Hematopoietic multipotent progenitor cell treated with erythropoietin and hydrocortisone succinate and interleukin-3 and kit ligand, for 8 days (in vitro differentiated cells): ENCODE measurements around the gene CBARP.

ENCODE experiments used
- DNase-seq: peaks from one replicate; pipeline ENCODE4 v3.0.0-alpha.2; 2015

Gene CBARP

GRCh38 chr19:1224047-1224825 is 13.6 kb downstream of the CBARP start:
- no peak for DNase-seq

- DNase-seq = peak; percentile 39
Measured at GRCh38 chr19:1223018-1223855, 14.6 kb downstream of the CBARP start.

GRCh38 chr19:1222394-1222793 is 15.4 kb downstream of the CBARP start:
- no peak for DNase-seq

GRCh38 chr19:1221904-1222255 is 15.9 kb downstream of the CBARP start:
- no peak for DNase-seq

GRCh38 chr19:1220976-1221903 is 16.6 kb downstream of the CBARP start:
- DNase-seq = no peak

DNA sequence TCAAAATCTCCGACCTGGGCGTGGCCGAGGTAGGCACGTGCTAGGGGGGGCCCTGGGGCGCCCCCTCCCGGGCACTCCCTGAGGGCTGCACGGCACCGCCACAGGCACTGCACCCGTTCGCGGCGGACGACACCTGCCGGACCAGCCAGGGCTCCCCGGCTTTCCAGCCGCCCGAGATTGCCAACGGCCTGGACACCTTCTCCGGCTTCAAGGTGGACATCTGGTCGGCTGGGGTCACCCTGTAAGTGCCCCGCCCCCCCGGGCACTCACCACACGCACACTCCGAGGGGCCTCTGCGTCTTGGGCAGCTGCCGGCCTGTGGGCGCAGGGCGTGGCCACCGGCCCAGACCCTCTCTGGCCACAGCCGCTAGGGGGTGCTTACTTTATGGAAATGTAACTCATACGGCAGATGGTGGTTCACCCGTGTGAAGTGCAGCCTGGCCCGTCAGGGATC is 17.3 kb downstream of the CBARP start:
- DNase-seq = no peak

DNA sequence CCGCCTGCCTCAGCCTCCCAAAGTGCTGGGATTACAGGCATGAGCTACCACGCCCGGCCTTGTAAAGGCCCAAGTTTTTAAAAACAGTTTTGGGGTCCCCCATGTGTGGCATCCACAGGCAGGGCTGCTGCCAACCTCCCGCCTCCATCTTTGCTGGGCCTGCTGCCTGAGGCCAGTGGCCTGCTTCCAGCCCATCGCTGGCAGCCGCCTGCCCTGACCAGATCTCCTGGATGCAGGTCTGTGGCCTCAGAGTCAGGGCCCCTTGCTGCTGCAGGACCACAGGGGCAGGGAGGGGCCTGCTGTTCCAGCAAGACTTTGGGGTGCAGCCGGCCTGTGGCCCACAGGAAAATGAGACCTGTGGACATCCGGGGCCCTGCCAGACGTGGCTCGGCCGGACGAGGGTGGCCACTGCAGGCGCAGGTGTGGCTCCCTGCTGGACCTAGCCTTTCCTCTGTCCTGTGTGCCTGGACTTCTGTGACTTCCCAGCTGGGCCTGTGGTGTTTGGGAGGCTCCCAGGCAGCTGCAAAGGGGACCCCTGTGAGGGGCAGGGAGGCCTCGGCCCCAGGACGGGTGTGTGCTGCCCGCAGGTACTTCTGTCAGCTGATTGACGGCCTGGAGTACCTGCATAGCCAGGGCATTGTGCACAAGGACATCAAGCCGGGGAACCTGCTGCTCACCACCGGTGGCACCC is 17.9 kb downstream of the CBARP start:
- DNase-seq = no peak

DNA sequence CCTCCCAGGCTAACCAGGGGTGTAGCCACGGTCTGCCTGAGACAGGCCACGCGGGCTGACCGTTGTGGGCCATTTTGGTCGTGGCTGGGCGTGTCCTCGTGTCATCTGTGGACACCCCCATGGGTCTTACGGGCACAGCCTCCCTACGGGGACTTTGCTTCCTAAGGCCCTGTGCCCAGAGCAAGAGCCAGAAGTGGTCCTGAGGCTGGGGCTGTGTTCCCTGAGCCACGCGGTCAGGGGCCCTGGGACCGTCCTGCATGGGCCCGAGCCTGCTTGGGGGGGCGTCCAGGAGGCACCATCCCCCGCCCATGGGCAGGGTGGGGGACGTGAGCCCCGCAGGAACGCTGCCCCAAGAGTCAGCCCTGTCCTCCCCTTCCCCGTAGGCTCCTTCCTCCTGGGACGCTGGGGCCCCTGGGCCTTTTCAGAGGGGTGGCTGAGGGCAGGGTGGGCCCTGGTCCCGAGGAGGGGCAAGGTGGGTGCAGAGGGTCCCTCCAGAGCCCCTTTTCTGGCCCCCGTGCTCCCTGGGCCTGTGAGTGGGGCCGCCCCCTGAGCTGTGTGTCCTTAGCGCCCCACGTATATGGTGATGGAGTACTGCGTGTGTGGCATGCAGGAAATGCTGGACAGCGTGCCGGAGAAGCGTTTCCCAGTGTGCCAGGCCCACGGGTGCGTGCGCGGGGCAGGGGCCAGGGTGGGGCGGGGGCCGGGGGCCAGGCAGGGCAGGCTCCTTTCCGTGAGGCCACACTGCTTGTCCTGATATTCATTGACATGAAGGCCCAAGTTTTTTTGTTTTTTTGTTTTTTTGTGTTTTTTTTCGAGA is 18.8 kb downstream of the CBARP start:
- no peak for DNase-seq

DNA sequence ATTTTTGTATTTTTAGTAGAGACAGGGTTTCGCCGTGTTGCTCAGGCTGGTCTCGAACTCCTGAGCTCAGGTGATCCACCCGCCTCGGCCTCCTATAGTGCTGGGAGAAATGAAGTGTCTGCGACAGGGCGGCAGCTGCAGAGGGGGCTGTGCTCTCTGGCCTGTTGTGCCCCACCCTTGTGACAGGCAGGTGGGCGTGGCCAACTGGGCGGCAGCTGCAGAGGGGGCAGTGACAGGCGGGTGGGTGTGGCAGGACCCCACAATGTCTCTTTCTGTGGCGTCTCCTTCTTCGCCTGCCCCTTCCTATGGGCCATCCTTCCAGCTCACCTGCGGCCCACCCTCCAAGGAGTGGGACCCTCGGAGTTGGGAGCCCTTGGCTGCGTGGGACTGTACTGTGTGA is 20.4 kb downstream of the CBARP start:
- DNase-seq = peak; percentile 64

GRCh38 chr19:1216756-1217155 is 21.0 kb downstream of the CBARP start:
- DNase-seq = no peak

- DNase-seq = no peak
Measured at GRCh38 chr19:1214862-1215731, 22.7 kb downstream of the CBARP start.

GRCh38 chr19:1214299-1214861 is 23.4 kb downstream of the CBARP start:
- no peak for DNase-seq

GRCh38 chr19:1213391-1214286 is 24.2 kb downstream of the CBARP start:
- peak; percentile 88 for DNase-seq

DNA sequence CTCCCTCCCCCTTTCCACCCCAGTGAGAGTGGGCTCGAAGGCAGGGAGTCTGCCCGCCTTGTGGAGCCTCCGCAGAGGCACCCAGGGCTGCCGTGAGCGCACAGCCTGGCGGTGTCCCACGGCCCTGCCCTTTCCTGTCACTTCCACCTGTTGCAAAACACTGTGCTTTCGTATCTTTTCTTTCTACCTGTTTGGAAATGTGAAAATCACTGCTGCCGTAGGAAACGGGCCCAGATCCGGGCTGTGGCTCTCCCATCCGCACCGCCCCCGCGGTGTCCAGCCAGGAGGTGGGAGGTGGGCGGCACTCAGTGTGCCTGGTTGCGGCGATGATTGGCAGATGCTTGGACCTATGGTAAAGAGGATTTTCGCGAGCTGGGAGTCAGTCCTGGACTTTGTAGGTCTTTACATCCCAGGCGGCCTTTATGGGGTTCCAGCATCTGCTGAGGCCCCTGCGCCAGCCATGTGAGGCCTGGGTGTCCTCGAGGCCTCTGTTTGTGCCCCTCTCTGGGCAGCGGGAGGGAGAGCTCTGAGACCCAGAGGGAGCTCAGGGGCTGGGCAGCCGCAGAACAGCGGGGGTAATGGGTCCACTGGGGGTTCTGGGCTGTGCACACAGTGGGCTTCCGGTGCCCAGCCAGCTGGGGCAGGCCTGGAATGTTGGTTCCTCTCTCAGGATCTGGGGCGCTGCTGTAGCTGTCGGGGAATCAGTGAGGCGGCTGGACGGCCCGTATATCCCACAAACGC is 26.1 kb downstream of the CBARP start:
- no peak for DNase-seq

DNA sequence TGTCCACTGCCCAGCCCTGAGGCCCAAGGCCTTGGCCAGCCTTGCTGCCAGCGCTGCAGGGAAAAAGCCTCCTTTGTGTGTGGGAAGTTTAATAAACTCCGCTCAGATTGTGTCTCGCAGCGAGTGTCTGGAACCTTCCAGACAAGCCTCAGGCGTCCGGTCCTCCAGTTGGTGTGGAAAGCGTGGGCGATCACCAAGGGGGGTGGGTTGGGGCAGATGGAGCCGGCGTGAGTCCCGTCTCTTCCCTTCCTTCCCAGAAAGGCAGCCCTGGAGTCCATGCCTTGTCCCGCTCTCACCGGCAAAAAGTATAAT is 27.6 kb downstream of the CBARP start:
- DNase-seq = no peak

DNA sequence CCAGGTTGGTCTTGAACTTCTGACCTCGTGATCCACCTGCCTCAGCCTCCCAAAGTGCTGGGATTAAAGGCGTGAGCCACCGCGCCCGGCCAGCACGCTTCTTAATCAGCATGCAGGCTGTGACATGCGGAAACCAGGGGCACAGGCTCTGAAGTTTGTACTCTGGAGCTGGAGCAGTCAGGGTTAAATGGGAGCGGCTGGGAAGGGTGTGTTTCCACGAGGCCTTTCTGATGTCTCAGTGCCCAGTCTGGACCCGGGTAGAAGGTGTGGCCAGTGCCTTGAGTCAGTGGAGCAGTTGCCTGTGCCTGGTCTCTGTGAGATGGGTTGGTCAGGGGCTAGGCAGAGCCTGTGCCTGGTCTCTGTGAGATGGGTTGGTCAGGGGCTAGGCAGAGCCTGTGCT is 29.0 kb downstream of the CBARP start:
- DNase-seq = peak; percentile 82

- DNase-seq = no peak
Measured at GRCh38 chr19:1206864-1207450, 30.8 kb downstream of the CBARP start.
